ENCODE results near the gene TRABD2A.
"Not testable (repeated sequence)": the region's sequence is repeated elsewhere in the genome, so short reads cannot be mapped to it uniquely, and the experiment has no call there.

Gene TRABD2A

GRCh38 chr2:84778911-84779690 is 101.8 kb downstream of the TRABD2A start:
- no peak for DNase-seq (ENCODE audit: low read depth)

GRCh38 chr2:84776011-84776410 is 104.9 kb downstream of the TRABD2A start:
- DNase-seq (ENCODE audit: low read depth) = no peak

- DNase-seq (ENCODE audit: low read depth) = not testable (repeated sequence)
These were observed 107.3 kb downstream of the TRABD2A start for GRCh38 chr2:84773562-84773961.
